ENCODE measurements around the gene ACE. TPM values are rescaled to one million over a fixed set of nuclear protein-coding genes. Genes with fewer than 3 reads are reported as not detected.

ACE gene
- total RNA-seq, 3 donors from 2014 or later: 2.6 to 13.9 (median 9.1) TPM

- no peaks in the 10 kb centered on the region for H3K27me3 ChIP-seq
- H3K4me3 ChIP-seq: no peak overlapping the region
- DNase-seq (ENCODE audit: low spot score in 2 of 2): no peak
- H3K27ac ChIP-seq: no peak overlapping the region
- TF ChIP-seq, protein P1, sequence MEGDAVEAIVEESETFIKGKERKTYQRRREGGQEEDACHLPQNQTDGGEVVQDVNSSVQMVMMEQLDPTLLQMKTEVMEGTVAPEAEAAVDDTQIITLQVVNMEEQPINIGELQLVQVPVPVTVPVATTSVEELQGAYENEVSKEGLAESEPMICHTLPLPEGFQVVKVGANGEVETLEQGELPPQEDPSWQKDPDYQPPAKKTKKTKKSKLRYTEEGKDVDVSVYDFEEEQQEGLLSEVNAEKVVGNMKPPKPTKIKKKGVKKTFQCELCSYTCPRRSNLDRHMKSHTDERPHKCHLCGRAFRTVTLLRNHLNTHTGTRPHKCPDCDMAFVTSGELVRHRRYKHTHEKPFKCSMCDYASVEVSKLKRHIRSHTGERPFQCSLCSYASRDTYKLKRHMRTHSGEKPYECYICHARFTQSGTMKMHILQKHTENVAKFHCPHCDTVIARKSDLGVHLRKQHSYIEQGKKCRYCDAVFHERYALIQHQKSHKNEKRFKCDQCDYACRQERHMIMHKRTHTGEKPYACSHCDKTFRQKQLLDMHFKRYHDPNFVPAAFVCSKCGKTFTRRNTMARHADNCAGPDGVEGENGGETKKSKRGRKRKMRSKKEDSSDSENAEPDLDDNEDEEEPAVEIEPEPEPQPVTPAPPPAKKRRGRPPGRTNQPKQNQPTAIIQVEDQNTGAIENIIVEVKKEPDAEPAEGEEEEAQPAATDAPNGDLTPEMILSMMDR (IDR thresholded peaks at IDR 0.05): no peak
- TF ChIP-seq POLR2AphosphoS5 (IDR thresholded peaks at IDR 0.05) (no peak), POLR2A (IDR thresholded peaks at IDR 0.05) (no peak)
- intact Hi-C loops (cut with DNase I; ENCODE audit: low total_unique reads): no loop called here
- H3K4me1 ChIP-seq: no peaks in the 10 kb centered on the region
- no peaks in the 10 kb centered on the region for H3K36me3 ChIP-seq
- no peaks in the 10 kb centered on the region for H3K9me3 ChIP-seq
These were observed 10.1 kb downstream of the ACE start for GRCh38 chr17:63487014-63487339.

DNA sequence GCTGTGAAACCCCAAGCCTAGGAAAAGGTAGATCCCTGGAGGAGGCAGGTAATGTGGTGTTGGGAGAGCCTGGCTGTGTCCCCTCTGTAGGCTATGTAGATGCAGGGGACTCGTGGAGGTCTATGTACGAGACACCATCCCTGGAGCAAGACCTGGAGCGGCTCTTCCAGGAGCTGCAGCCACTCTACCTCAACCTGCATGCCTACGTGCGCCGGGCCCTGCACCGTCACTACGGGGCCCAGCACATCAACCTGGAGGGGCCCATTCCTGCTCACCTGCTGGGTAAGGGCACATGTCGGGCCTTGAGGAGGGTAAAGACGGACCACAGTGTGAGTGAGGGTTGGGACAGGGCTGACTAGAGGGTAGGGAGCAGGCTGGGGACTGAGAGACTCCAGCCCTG is 12.0 kb downstream of the ACE start:
- H3K9me3 ChIP-seq: no peaks in the 10 kb centered on the region
- intact Hi-C loops (cut with DNase I; ENCODE audit: low total_unique reads): no loop called here
- TF ChIP-seq POLR2AphosphoS5 (IDR thresholded peaks at IDR 0.05) (no peak), POLR2A (IDR thresholded peaks at IDR 0.05) (no peak)
- TF ChIP-seq, protein P1 (IDR thresholded peaks at IDR 0.05): no peak
- no peak overlapping the region for H3K27ac ChIP-seq
- DNase-seq (ENCODE audit: low spot score in 2 of 2): no peak
- H3K36me3 ChIP-seq: no peaks in the 10 kb centered on the region
- H3K4me3 ChIP-seq: no peak overlapping the region
- H3K4me1 ChIP-seq: no peaks in the 10 kb centered on the region
- no peaks in the 10 kb centered on the region for H3K27me3 ChIP-seq

DNA sequence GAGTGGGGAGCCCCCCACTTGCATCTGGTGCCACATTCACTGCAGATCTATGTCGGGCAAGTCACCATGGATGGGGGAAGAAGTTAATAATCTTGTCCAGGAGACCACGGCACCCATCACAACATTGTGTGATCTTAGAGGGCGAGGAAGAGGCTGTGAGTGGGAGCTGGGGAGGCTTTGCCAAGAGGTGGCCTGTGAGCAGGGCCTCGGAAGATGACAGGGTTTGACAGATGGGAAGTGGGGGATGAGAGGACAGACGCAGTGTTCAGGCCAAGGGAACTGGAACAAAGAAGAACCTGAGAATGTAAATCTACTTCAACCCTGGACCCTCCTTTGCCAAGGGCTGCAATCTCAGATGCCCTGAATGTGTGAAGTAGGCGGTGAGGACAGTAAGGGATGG is 12.4 kb downstream of the ACE start:
- Histone ChIP-seq H3K4me3 (no peak overlapping the region), H3K4me1 (no peaks in the 10 kb centered on the region), H3K27me3 (no peaks in the 10 kb centered on the region), H3K9me3 (no peaks in the 10 kb centered on the region), H3K27ac (no peak overlapping the region), H3K36me3 (no peaks in the 10 kb centered on the region)
- TF ChIP-seq, protein P1 (IDR thresholded peaks at IDR 0.05): no peak
- DNase-seq (ENCODE audit: low spot score in 2 of 2): no peak
- intact Hi-C loops (cut with DNase I; ENCODE audit: low total_unique reads): no loop called here

DNA sequence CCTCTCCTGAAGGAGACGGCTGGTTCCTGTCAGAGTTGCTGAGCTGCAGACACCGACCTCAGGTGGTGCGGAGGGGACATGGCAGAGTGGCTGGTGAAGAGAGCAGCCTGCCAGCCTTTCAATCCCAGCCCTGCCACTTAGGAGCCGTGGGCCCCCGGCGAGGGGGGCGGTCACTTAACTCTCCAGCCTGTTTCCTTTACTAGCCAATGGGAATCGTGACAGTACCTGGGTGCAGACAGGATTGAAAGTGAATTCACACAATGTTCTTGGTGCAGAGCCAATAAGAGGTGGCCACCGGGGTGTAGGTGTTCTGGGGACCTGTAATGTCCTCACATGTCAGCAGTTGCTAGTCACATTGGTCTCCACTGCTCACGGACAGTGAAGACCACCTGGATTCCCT is 13.5 kb downstream of the ACE start:
- Histone ChIP-seq H3K9me3 (no peaks in the 10 kb centered on the region), H3K27ac (no peak overlapping the region), H3K27me3 (no peaks in the 10 kb centered on the region), H3K4me1 (no peaks in the 10 kb centered on the region), H3K36me3 (no peaks in the 10 kb centered on the region), H3K4me3 (no peak overlapping the region)
- TF ChIP-seq POLR2AphosphoS5 (IDR thresholded peaks at IDR 0.05) (no peak), POLR2A (IDR thresholded peaks at IDR 0.05) (no peak)
- TF ChIP-seq, protein P1 (IDR thresholded peaks at IDR 0.05): no peak
- intact Hi-C loops (cut with DNase I; ENCODE audit: low total_unique reads): no loop called here
- DNase-seq (ENCODE audit: low spot score in 2 of 2): no peak

DNA sequence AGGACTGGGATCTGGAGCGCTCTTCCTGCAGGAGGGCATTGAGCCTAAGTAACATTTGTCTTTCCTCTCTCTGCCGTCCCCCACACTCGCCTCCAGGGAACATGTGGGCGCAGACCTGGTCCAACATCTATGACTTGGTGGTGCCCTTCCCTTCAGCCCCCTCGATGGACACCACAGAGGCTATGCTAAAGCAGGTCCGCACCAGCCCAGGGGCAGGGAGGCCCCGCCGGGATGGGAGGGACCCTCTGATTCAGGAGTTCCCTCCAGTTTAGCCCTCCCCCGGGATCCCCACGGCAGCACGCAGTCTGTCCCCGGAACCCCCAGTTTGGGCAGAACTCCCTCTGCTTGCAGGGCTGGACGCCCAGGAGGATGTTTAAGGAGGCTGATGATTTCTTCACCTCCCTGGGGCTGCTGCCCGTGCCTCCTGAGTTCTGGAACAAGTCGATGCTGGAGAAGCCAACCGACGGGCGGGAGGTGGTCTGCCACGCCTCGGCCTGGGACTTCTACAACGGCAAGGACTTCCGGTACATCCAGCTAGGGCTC is 14.1 kb downstream of the ACE start:
- H3K4me1 ChIP-seq: no peaks in the 10 kb centered on the region
- intact Hi-C loops (cut with DNase I; ENCODE audit: low total_unique reads): no loop called here
- H3K27ac ChIP-seq: no peak overlapping the region
- no peak for DNase-seq (ENCODE audit: low spot score in 2 of 2)
- no peak overlapping the region for H3K4me3 ChIP-seq
- TF ChIP-seq POLR2A (IDR thresholded peaks at IDR 0.05) (no peak), POLR2AphosphoS5 (IDR thresholded peaks at IDR 0.05) (no peak)
- TF ChIP-seq, protein P1 (IDR thresholded peaks at IDR 0.05): no peak
- H3K36me3 ChIP-seq: no peaks in the 10 kb centered on the region
- H3K27me3 ChIP-seq: no peaks in the 10 kb centered on the region
- H3K9me3 ChIP-seq: no peaks in the 10 kb centered on the region

Data from breast epithelium (tissue), 4 donors.